HG03103 (cell line): ENCODE measurements around the gene MYT1.

Source experiments
- ATAC-seq: cut with Tn5 transposase; IDR thresholded peaks from one replicate; pipeline ENCODE4 v1.9.1; 2021; ENCODE audit warnings: low read depth; ENCODE audit not compliant: unreplicated experiment

Gene MYT1

GRCh38 chr20:64153861-64154589, 10.2 kb upstream of the MYT1 start:
- ATAC-seq, result no peak

- ATAC-seq, result no peak
Measured at GRCh38 chr20:64154590-64155257, 9.5 kb upstream of the MYT1 start.

- no peak for ATAC-seq
Measured at GRCh38 chr20:64155258-64156135, 8.8 kb upstream of the MYT1 start.

GRCh38 chr20:64156136-64156885, 7.9 kb upstream of the MYT1 start:
- ATAC-seq, result no peak

GRCh38 chr20:64156886-64157875, 7.1 kb upstream of the MYT1 start:
- no peak for ATAC-seq

GRCh38 chr20:64157878-64158277, 6.4 kb upstream of the MYT1 start:
- ATAC-seq, result no peak

- no peak for ATAC-seq
Measured at GRCh38 chr20:64158346-64159285, 5.6 kb upstream of the MYT1 start.

- no peak for ATAC-seq
Measured at GRCh38 chr20:64159286-64159680, 5.0 kb upstream of the MYT1 start.

- no peak for ATAC-seq
Measured at GRCh38 chr20:64159711-64160110, 4.5 kb upstream of the MYT1 start.

GRCh38 chr20:64160118-64160517, 4.1 kb upstream of the MYT1 start:
- ATAC-seq, result no peak

GRCh38 chr20:64160526-64161355, 3.5 kb upstream of the MYT1 start:
- no peak for ATAC-seq

- no peak for ATAC-seq
Measured at GRCh38 chr20:64161356-64162238, 2.7 kb upstream of the MYT1 start.

GRCh38 chr20:64162239-64162910, 1.9 kb upstream of the MYT1 start:
- ATAC-seq, result no peak

- no peak for ATAC-seq
Measured at GRCh38 chr20:64163776-64164122, 503 bp upstream of the MYT1 start.

GRCh38 chr20:64165866-64166600, 1.8 kb downstream of the MYT1 start:
- ATAC-seq, result no peak
